GM13977 (cell line): Measurements from ENCODE around the gene SIL1.

Experiments used
- DNase-seq: peaks from one replicate; pipeline ENCODE4 v3.0.0; 2012; ENCODE audit warnings: low spot score
- CTCF ChIP-seq: IDR thresholded peaks from 2 replicates; pipeline ENCODE4 v1.5.1; 2012; ENCODE audit warnings: mild to moderate bottlenecking, control low read depth; ENCODE audit not compliant: insufficient read depth; ENCODE audit errors: extremely low read depth, missing control alignments
- in situ Hi-C: fragments of 300-500 bp; cut with MboI; formaldehyde crosslinking; loops from one replicate; pipeline ENCODE4 v1.12.0; 2022; ENCODE audit warnings: low sequenced_read_pairs, low pct_unique_long_range_greater_than_20kb, mixed read lengths, inconsistent platforms; ENCODE audit not compliant: unreplicated experiment

Gene SIL1

GRCh38 chr5:139090581-139090980 lies 107.6 kb downstream of the SIL1 start:
- no peak for TF ChIP-seq CTCF
- in situ Hi-C loops = no loop called here
- DNase-seq = no peak

GRCh38 chr5:139088024-139088423 lies 110.1 kb downstream of the SIL1 start:
- in situ Hi-C loops = no loop called here
- TF ChIP-seq CTCF = no peak
- no peak for DNase-seq

GRCh38 chr5:139082813-139083498 lies 115.2 kb downstream of the SIL1 start:
- in situ Hi-C loops = no loop called here

GRCh38 chr5:139079991-139080610 lies 118.1 kb downstream of the SIL1 start:
- in situ Hi-C loops = no loop called here
- DNase-seq = no peak
- TF ChIP-seq CTCF = no peak

More at GRCh38 chr5:139082813-139083498, 115.2 kb downstream of the SIL1 start:
- TF ChIP-seq CTCF = no peak
- no peak for DNase-seq

GRCh38 chr5:139079225-139079990 lies 118.8 kb downstream of the SIL1 start:
- no peak for DNase-seq
- in situ Hi-C loops = no loop called here
- TF ChIP-seq CTCF = no peak

- DNase-seq = no peak
- TF ChIP-seq CTCF = no peak
- in situ Hi-C loops = no loop called here
Observed at GRCh38 chr5:139078345-139078744, 119.8 kb downstream of the SIL1 start.
